Measurements from ENCODE around the gene CGNL1.

CGNL1 gene

DNA sequence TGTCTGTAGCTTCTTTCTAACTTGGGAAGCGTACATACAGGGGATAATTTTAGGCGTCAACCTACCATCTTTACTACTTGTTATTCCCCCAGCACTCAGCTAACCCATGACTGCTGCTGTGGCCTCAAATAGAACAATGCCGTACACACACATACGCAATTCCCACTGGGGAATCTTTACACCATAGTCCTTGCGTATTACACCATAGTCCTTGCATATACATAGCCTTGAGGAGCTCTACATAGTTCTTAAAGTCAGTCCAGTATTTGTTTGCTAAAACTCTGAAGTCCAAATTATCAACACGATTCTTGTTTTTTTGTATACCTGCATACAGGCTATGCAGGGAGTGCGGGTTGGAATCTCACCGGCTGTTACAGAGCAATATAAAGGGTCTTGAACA is 67.2 kb downstream of the CGNL1 start:
- TF ChIP-seq, protein P1, sequence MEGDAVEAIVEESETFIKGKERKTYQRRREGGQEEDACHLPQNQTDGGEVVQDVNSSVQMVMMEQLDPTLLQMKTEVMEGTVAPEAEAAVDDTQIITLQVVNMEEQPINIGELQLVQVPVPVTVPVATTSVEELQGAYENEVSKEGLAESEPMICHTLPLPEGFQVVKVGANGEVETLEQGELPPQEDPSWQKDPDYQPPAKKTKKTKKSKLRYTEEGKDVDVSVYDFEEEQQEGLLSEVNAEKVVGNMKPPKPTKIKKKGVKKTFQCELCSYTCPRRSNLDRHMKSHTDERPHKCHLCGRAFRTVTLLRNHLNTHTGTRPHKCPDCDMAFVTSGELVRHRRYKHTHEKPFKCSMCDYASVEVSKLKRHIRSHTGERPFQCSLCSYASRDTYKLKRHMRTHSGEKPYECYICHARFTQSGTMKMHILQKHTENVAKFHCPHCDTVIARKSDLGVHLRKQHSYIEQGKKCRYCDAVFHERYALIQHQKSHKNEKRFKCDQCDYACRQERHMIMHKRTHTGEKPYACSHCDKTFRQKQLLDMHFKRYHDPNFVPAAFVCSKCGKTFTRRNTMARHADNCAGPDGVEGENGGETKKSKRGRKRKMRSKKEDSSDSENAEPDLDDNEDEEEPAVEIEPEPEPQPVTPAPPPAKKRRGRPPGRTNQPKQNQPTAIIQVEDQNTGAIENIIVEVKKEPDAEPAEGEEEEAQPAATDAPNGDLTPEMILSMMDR (IDR thresholded peaks at IDR 0.05; ENCODE audit: control extremely low read depth, extremely low read depth, low read depth, missing control alignments) = no peak
- CTCF ChIA-PET = interaction anchor here (1.3 kb wide), 1 partner anchor 8 kb away, joined by 3 read pairs; no protein-coding TSS in a partner anchor
- no peak for DNase-seq (ENCODE audit: extremely low spot score)
- POLR2A ChIA-PET = no interaction called here

DNA sequence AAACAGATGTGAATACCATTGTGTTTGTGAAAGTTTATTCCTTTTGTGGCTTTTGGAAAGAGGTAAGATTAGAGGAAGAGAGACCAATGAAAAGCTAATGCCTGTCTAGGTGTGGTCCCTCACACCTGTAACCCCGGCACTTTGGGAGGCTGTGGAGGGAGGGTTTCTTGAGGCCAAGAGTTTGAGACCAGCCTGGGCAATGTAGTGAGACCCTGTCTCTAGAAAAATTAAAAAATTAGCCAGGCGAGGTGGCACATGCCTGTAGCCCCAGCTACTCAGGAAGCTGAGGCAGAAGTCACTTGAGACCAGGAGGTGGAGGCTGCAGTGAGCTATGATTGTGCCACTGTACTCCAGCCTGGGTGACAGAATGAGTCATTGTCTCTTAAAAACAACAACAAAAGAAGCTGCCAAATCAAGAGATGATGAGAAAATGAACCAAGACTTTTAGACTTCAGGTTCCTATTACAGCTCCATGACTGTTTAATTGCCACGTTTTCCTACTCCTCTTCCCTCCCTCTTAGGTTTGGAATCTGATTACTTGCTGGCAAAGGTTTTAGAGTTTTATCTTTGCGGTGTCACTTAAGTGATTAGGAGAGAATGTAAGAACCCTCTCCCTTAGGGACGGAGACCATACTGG is 68.7 kb downstream of the CGNL1 start:
- no peak for DNase-seq (ENCODE audit: extremely low spot score)
- POLR2A ChIA-PET = no interaction called here
- CTCF ChIA-PET = no interaction called here
- TF ChIP-seq, protein P1 (IDR thresholded peaks at IDR 0.05; ENCODE audit: control extremely low read depth, extremely low read depth, low read depth, missing control alignments) = no peak

DNA sequence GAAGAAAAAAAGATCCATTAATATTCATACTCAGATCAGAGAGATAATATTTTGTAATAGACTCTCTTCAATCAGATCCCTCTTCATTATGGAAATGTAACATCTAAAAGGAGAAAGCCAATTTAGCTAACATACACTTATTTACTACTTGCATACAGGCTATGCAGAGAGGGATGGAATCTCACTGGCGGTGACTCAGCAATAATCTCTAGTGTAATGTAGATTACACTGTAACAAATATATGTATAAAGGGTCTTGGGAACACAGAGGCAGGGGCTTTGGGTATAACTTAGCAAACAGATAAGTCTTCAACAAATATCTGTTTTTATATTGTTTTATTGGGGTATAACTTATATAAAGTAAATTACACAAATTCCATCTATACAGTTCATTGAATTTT is 69.6 kb downstream of the CGNL1 start:
- no peak for DNase-seq (ENCODE audit: extremely low spot score)
- ChIA-PET POLR2A (no interaction called here), CTCF (no interaction called here)
- TF ChIP-seq, protein P1 (IDR thresholded peaks at IDR 0.05; ENCODE audit: control extremely low read depth, extremely low read depth, low read depth, missing control alignments) = no peak

DNA sequence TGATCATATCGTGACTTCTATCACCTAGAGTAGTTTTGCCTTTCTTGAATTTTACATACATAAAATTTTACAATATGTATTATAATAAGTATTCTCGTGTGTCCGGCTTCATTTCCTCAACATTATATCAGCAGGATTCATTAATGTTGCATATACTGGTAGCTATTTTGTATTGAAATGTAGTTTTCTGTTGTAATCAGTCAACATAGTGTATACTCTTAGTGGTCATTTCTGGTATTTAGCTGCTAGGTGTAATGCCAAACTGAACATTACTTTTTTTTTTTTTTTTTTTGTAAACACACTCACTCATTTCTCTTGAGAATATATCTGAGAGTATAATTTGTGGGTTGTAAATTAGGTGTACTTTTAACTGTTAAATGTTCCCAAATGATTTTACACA is 70.1 kb downstream of the CGNL1 start:
- DNase-seq (ENCODE audit: extremely low spot score) = no peak
- TF ChIP-seq, protein P1 (IDR thresholded peaks at IDR 0.05; ENCODE audit: control extremely low read depth, extremely low read depth, low read depth, missing control alignments) = no peak
- ChIA-PET POLR2A (no interaction called here), CTCF (interaction anchor here (1.3 kb wide), 1 partner anchor 81 kb away, joined by 3 read pairs; no protein-coding TSS in a partner anchor)

DNA sequence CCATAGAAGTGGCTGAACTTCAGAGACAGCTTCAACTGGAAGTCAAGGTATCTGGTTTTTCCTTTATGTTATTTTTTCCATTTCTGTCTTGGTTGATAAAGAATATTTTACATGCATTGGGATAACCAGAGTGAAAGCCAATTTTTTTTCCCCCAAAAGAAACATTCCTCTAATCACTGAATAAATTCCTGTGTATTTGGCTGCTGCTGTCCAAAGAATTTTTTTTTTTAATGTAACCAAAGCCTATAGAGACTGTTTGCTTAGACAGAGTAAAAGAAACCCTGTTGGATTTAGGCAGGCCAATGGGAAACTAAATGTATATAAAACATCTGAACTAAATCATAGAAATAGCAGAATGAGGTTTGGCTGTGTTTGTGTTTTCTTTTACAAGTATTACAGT is 75.2 kb downstream of the CGNL1 start:
- CTCF ChIA-PET = no interaction called here
- POLR2A ChIA-PET = no interaction called here
- TF ChIP-seq, protein P1 (IDR thresholded peaks at IDR 0.05; ENCODE audit: control extremely low read depth, extremely low read depth, low read depth, missing control alignments) = no peak
- DNase-seq (ENCODE audit: extremely low spot score) = no peak

DNA sequence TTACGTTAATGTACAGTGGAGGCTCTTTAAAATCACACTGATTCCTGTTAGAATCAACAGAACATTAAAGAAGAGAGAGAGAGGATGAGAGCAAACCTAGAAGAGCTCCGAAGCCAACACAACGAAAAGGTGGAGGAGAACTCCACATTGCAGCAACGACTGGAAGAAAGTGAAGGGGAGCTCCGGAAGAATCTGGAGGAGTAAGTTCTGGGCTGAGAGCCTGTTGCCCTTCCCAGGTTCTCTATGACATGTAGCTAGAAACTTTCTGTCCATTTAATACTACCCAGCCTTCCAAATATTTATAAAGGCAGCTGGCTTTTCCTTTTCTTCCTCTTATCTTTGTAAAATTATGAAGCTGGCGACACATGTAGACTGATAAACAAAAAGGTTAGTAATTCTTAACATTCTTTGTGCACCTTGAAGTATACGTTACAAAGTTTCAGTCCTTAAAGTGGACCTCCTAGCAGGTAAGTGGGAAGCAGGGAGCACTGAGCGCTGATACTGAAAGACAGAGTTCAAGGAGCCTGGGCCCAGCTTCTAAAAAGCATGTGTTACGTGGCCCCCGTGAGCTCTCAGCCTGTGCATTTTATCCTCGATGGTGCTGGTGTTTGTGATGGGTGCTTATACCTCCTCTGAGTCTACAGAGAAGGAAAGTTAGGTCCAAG is 75.9 kb downstream of the CGNL1 start:
- TF ChIP-seq, protein P1 (IDR thresholded peaks at IDR 0.05; ENCODE audit: control extremely low read depth, extremely low read depth, low read depth, missing control alignments) = no peak
- ChIA-PET CTCF (no interaction called here), POLR2A (no interaction called here)
- no peak for DNase-seq (ENCODE audit: extremely low spot score)
